ENCODE results near the gene SLC8A2.

Gene SLC8A2

GRCh38 chr19:47404334-47405196 lies 67.1 kb downstream of the SLC8A2 start:
- Histone ChIP-seq H2AK5ac (ENCODE audit: low read length) (no peak overlapping the region), H3K18ac (ENCODE audit: low read length) (no peak overlapping the region), H3K4me2 (ENCODE audit: low read length) (no peak overlapping the region), H3K9ac (ENCODE audit: low read length) (no peak overlapping the region), H3K79me2 (ENCODE audit: control insufficient read depth, insufficient read depth, low read length) (no peaks in the 10 kb centered on the region), H3K4ac (ENCODE audit: low read depth, low read length) (no peak overlapping the region), H3K4me1 (ENCODE audit: control insufficient read depth, low read depth, low read length) (no peaks in the 10 kb centered on the region), H3K27me3 (ENCODE audit: insufficient read depth, low read length, poor library complexity) (no peaks in the 10 kb centered on the region), H2BK5ac (ENCODE audit: low read length) (no peak overlapping the region), H3K27ac (ENCODE audit: low read depth, low read length) (no peak overlapping the region), H2BK15ac (replicated peaks; ENCODE audit: low read depth) (no peak overlapping the region), H3K4me3 (ENCODE audit: low read length) (no peak overlapping the region), H4K8ac (ENCODE audit: low read depth, low read length) (no peak overlapping the region), H3K36me3 (ENCODE audit: control insufficient read depth, insufficient read depth, low read length) (peaks cover 4% of the 10 kb centered on the region), H2BK120ac (ENCODE audit: low read depth, low read length) (no peak overlapping the region), H3K56ac (ENCODE audit: low read length) (no peak overlapping the region), H3K23ac (ENCODE audit: low read length) (no peak overlapping the region), H4K5ac (ENCODE audit: low read length) (no peak overlapping the region), H3K79me1 (ENCODE audit: low read length) (no peaks in the 10 kb centered on the region)
- no peak for DNase-seq
- WGBS (ENCODE audit: extremely low coverage, insufficient coverage, low lambda C conversion rate): no CpG with 5 or more reads among the region's 9 CpGs

- H4K5ac ChIP-seq (ENCODE audit: low read length): no peak overlapping the region
- no peak overlapping the region for H3K4me3 ChIP-seq (ENCODE audit: low read length)
- peak overlapping the region; percentile 34 for H3K56ac ChIP-seq (ENCODE audit: low read length)
- no peaks in the 10 kb centered on the region for H3K79me2 ChIP-seq (ENCODE audit: control insufficient read depth, insufficient read depth, low read length)
- H2AK5ac ChIP-seq (ENCODE audit: low read length): no peak overlapping the region
- no peak overlapping the region for H3K4me2 ChIP-seq (ENCODE audit: low read length)
- no peak overlapping the region for H3K4ac ChIP-seq (ENCODE audit: low read depth, low read length)
- H3K18ac ChIP-seq (ENCODE audit: low read length): no peak overlapping the region
- H3K23ac ChIP-seq (ENCODE audit: low read length): no peak overlapping the region
- H2BK5ac ChIP-seq (ENCODE audit: low read length): no peak overlapping the region
- no CpG with 5 or more reads among the region's 16 CpGs for WGBS (ENCODE audit: extremely low coverage, insufficient coverage, low lambda C conversion rate)
- H3K27ac ChIP-seq (ENCODE audit: low read depth, low read length): no peak overlapping the region
- peaks cover 8% of the 10 kb centered on the region for H3K4me1 ChIP-seq (ENCODE audit: control insufficient read depth, low read depth, low read length)
- H2BK15ac ChIP-seq (replicated peaks; ENCODE audit: low read depth): no peak overlapping the region
- peaks cover 4% of the 10 kb centered on the region for H3K36me3 ChIP-seq (ENCODE audit: control insufficient read depth, insufficient read depth, low read length)
- DNase-seq: no peak
- H3K79me1 ChIP-seq (ENCODE audit: low read length): no peaks in the 10 kb centered on the region
- no peaks in the 10 kb centered on the region for H3K27me3 ChIP-seq (ENCODE audit: insufficient read depth, low read length, poor library complexity)
- no peak overlapping the region for H4K8ac ChIP-seq (ENCODE audit: low read depth, low read length)
- H2BK120ac ChIP-seq (ENCODE audit: low read depth, low read length): no peak overlapping the region
- no peak overlapping the region for H3K9ac ChIP-seq (ENCODE audit: low read length)
Measured at GRCh38 chr19:47402504-47402903, 69.2 kb downstream of the SLC8A2 start.

- H2BK120ac ChIP-seq (ENCODE audit: low read depth, low read length): peak overlapping the region; percentile 83
- peak overlapping the region; percentile 97 for H2BK5ac ChIP-seq (ENCODE audit: low read length)
- H3K4me3 ChIP-seq (ENCODE audit: low read length): no peak overlapping the region
- H3K4me2 ChIP-seq (ENCODE audit: low read length): no peak overlapping the region
- H3K4ac ChIP-seq (ENCODE audit: low read depth, low read length): peak overlapping the region; percentile 73
- H2AK5ac ChIP-seq (ENCODE audit: low read length): peak overlapping the region; percentile 54
- H3K18ac ChIP-seq (ENCODE audit: low read length): peak overlapping the region; percentile 43
- no peaks in the 10 kb centered on the region for H3K79me1 ChIP-seq (ENCODE audit: low read length)
- no peaks in the 10 kb centered on the region for H3K27me3 ChIP-seq (ENCODE audit: insufficient read depth, low read length, poor library complexity)
- peaks cover 8% of the 10 kb centered on the region for H3K4me1 ChIP-seq (ENCODE audit: control insufficient read depth, low read depth, low read length)
- H3K23ac ChIP-seq (ENCODE audit: low read length): peak overlapping the region; percentile 83
- peak overlapping the region; percentile 94 for H3K56ac ChIP-seq (ENCODE audit: low read length)
- DNase-seq: peak; percentile 69
- no peak overlapping the region for H2BK15ac ChIP-seq (replicated peaks; ENCODE audit: low read depth)
- H3K79me2 ChIP-seq (ENCODE audit: control insufficient read depth, insufficient read depth, low read length): no peaks in the 10 kb centered on the region
- no peak overlapping the region for H4K5ac ChIP-seq (ENCODE audit: low read length)
- no CpG with 5 or more reads among the region's 24 CpGs for WGBS (ENCODE audit: extremely low coverage, insufficient coverage, low lambda C conversion rate)
- H4K8ac ChIP-seq (ENCODE audit: low read depth, low read length): no peak overlapping the region
- peaks cover 3% of the 10 kb centered on the region for H3K36me3 ChIP-seq (ENCODE audit: control insufficient read depth, insufficient read depth, low read length)
- H3K27ac ChIP-seq (ENCODE audit: low read depth, low read length): peak overlapping the region; percentile 95
- H3K9ac ChIP-seq (ENCODE audit: low read length): peak overlapping the region; percentile 63
Measured at GRCh38 chr19:47398707-47399597, 72.7 kb downstream of the SLC8A2 start.

GRCh38 chr19:47391510-47392223 lies 80.0 kb downstream of the SLC8A2 start:
- Histone ChIP-seq H3K79me2 (ENCODE audit: control insufficient read depth, insufficient read depth, low read length) (no peaks in the 10 kb centered on the region), H3K56ac (ENCODE audit: low read length) (peak overlapping the region; percentile 34), H2BK15ac (replicated peaks; ENCODE audit: low read depth) (no peak overlapping the region), H2BK5ac (ENCODE audit: low read length) (peak overlapping the region; percentile 93), H3K4me3 (ENCODE audit: low read length) (no peak overlapping the region), H2AK5ac (ENCODE audit: low read length) (no peak overlapping the region), H2BK120ac (ENCODE audit: low read depth, low read length) (no peak overlapping the region), H4K5ac (ENCODE audit: low read length) (peak overlapping the region; percentile 87), H3K23ac (ENCODE audit: low read length) (no peak overlapping the region), H3K4me2 (ENCODE audit: low read length) (no peak overlapping the region), H4K8ac (ENCODE audit: low read depth, low read length) (no peak overlapping the region), H3K4ac (ENCODE audit: low read depth, low read length) (peak overlapping the region; percentile 88), H3K79me1 (ENCODE audit: low read length) (no peaks in the 10 kb centered on the region), H3K27me3 (ENCODE audit: insufficient read depth, low read length, poor library complexity) (no peaks in the 10 kb centered on the region), H3K4me1 (ENCODE audit: control insufficient read depth, low read depth, low read length) (no peaks in the 10 kb centered on the region), H3K27ac (ENCODE audit: low read depth, low read length) (peak overlapping the region; percentile 85), H3K36me3 (ENCODE audit: control insufficient read depth, insufficient read depth, low read length) (no peaks in the 10 kb centered on the region), H3K18ac (ENCODE audit: low read length) (peak overlapping the region; percentile 98), H3K9ac (ENCODE audit: low read length) (no peak overlapping the region)
- WGBS (ENCODE audit: extremely low coverage, insufficient coverage, low lambda C conversion rate): no CpG with 5 or more reads among the region's 15 CpGs
- DNase-seq: peak; percentile 99

- H2AK5ac ChIP-seq (ENCODE audit: low read length): no peak overlapping the region
- peak overlapping the region; percentile 71 for H3K4ac ChIP-seq (ENCODE audit: low read depth, low read length)
- no peak overlapping the region for H3K9ac ChIP-seq (ENCODE audit: low read length)
- H3K23ac ChIP-seq (ENCODE audit: low read length): no peak overlapping the region
- H2BK120ac ChIP-seq (ENCODE audit: low read depth, low read length): no peak overlapping the region
- no peaks in the 10 kb centered on the region for H3K27me3 ChIP-seq (ENCODE audit: insufficient read depth, low read length, poor library complexity)
- WGBS (ENCODE audit: extremely low coverage, insufficient coverage, low lambda C conversion rate): no CpG with 5 or more reads among the region's 20 CpGs
- H3K4me2 ChIP-seq (ENCODE audit: low read length): no peak overlapping the region
- H3K56ac ChIP-seq (ENCODE audit: low read length): peak overlapping the region; percentile 56
- H2BK5ac ChIP-seq (ENCODE audit: low read length): peak overlapping the region; percentile 38
- peak overlapping the region; percentile 77 for H3K27ac ChIP-seq (ENCODE audit: low read depth, low read length)
- no peaks in the 10 kb centered on the region for H3K36me3 ChIP-seq (ENCODE audit: control insufficient read depth, insufficient read depth, low read length)
- H3K4me3 ChIP-seq (ENCODE audit: low read length): no peak overlapping the region
- peak overlapping the region; percentile 7 for H3K18ac ChIP-seq (ENCODE audit: low read length)
- H4K5ac ChIP-seq (ENCODE audit: low read length): no peak overlapping the region
- H3K79me2 ChIP-seq (ENCODE audit: control insufficient read depth, insufficient read depth, low read length): no peaks in the 10 kb centered on the region
- no peak overlapping the region for H4K8ac ChIP-seq (ENCODE audit: low read depth, low read length)
- no peak for DNase-seq
- no peaks in the 10 kb centered on the region for H3K4me1 ChIP-seq (ENCODE audit: control insufficient read depth, low read depth, low read length)
- no peaks in the 10 kb centered on the region for H3K79me1 ChIP-seq (ENCODE audit: low read length)
- peak overlapping the region; percentile 66 for H2BK15ac ChIP-seq (replicated peaks; ENCODE audit: low read depth)
Measured at GRCh38 chr19:47390533-47391488, 80.9 kb downstream of the SLC8A2 start.
